Measurements from ENCODE around the gene ATN1.

Gene ATN1

DNA sequence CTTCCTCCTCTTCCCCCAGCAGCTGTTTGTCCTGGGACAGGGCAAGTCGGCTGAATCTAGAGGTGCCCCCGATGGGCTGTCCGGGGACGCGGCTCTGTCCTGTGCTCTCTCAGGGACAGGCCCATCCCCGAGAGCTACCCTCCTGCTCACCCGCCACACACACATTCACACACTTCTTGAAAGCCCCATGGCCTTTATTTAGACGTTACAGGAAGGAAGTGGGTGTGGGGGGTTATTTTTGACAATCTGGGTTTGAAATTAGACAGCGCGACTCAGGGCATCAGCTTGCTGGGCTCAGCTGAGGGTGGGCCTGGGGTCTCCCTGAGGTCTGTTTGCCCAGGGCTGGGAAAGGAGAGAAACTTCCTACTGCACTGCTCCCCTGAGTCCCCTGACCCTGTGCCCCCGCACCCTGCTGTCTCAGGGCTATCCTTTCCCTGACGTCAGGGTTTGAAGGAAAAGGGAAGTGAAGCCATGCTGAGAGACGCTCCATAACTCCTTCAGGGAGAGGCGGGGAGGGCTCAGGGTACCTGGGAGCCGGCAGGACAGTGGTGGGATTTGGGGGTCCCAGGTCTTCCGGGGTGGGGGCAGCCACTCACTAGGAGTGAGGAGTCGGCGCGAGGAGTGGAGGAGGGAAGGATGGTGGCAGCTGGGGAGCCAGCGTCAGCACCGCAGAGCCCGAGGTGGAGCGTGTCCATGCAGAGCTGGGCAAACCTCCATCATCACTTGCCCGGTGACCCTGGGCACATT is 31.5 kb downstream of the ATN1 start:
- TF ChIP-seq ZBTB7A (IDR thresholded peaks at IDR 0.05; ENCODE audit: low read depth) (no peak), TAF1 (IDR thresholded peaks at IDR 0.05; ENCODE audit: low read depth) (no peak), TEAD4 (IDR thresholded peaks at IDR 0.05) (no peak), FOXM1 (IDR thresholded peaks at IDR 0.05; ENCODE audit: borderline replicate concordance, low read depth) (no peak), RAD21 (IDR thresholded peaks at IDR 0.05; ENCODE audit: low read depth) (no peak), YY1 (IDR thresholded peaks at IDR 0.05; ENCODE audit: low read depth) (no peak), TCF12 (IDR thresholded peaks at IDR 0.05; ENCODE audit: low read depth) (no peak), CREB1 (IDR thresholded peaks at IDR 0.05; ENCODE audit: low read depth) (no peak), CEBPB (IDR thresholded peaks at IDR 0.05) (no peak), EGR1 (IDR thresholded peaks at IDR 0.05) (no peak), NFIC (IDR thresholded peaks at IDR 0.05) (no peak), EP300 (IDR thresholded peaks at IDR 0.05; ENCODE audit: borderline replicate concordance) (no peak)
- TF ChIP-seq, protein P1, sequence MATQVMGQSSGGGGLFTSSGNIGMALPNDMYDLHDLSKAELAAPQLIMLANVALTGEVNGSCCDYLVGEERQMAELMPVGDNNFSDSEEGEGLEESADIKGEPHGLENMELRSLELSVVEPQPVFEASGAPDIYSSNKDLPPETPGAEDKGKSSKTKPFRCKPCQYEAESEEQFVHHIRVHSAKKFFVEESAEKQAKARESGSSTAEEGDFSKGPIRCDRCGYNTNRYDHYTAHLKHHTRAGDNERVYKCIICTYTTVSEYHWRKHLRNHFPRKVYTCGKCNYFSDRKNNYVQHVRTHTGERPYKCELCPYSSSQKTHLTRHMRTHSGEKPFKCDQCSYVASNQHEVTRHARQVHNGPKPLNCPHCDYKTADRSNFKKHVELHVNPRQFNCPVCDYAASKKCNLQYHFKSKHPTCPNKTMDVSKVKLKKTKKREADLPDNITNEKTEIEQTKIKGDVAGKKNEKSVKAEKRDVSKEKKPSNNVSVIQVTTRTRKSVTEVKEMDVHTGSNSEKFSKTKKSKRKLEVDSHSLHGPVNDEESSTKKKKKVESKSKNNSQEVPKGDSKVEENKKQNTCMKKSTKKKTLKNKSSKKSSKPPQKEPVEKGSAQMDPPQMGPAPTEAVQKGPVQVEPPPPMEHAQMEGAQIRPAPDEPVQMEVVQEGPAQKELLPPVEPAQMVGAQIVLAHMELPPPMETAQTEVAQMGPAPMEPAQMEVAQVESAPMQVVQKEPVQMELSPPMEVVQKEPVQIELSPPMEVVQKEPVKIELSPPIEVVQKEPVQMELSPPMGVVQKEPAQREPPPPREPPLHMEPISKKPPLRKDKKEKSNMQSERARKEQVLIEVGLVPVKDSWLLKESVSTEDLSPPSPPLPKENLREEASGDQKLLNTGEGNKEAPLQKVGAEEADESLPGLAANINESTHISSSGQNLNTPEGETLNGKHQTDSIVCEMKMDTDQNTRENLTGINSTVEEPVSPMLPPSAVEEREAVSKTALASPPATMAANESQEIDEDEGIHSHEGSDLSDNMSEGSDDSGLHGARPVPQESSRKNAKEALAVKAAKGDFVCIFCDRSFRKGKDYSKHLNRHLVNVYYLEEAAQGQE (IDR thresholded peaks at IDR 0.05; ENCODE audit: low read depth) = no peak
- TF ChIP-seq, protein P2, sequence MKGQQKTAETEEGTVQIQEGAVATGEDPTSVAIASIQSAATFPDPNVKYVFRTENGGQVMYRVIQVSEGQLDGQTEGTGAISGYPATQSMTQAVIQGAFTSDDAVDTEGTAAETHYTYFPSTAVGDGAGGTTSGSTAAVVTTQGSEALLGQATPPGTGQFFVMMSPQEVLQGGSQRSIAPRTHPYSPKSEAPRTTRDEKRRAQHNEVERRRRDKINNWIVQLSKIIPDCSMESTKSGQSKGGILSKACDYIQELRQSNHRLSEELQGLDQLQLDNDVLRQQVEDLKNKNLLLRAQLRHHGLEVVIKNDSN (IDR thresholded peaks at IDR 0.05) = no peak
- TF ChIP-seq, protein P3, sequence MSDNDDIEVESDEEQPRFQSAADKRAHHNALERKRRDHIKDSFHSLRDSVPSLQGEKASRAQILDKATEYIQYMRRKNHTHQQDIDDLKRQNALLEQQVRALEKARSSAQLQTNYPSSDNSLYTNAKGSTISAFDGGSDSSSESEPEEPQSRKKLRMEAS (IDR thresholded peaks at IDR 0.05) = no peak

DNA sequence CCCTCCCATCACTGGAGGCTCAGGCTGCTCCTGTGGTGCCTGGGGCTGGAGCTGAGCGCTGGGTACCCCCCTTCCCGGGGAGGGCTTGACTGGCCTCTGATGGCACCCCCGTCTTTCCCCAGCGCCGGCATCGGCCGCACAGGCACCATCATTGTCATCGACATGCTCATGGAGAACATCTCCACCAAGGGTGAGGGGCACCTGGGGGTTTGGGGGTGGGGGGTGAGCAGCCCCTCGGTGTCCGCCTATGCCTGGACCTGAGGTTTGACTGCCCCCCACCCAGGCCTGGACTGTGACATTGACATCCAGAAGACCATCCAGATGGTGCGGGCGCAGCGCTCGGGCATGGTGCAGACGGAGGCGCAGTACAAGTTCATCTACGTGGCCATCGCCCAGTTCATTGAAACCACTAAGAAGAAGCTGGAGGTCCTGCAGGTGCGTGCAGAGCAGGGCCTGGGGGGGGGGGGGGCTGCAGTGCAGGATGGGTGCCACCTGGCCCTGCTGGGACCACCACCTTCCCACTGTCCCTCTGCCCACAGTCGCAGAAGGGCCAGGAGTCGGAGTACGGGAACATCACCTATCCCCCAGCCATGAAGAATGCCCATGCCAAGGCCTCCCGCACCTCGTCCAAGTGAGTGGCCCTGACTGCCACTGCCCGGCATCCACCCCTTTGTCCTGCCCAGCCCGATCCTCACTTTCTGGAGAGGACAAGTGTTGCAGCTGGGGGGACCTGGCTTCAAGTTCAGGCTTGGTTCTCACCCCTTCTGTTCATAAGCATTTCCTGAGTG is 32.2 kb downstream of the ATN1 start:
- TF ChIP-seq RAD21 (IDR thresholded peaks at IDR 0.05; ENCODE audit: low read depth) = no peak
- TF ChIP-seq, protein P1 (IDR thresholded peaks at IDR 0.05; ENCODE audit: low read depth) = no peak
- TF ChIP-seq, protein P3 (IDR thresholded peaks at IDR 0.05) = no peak
- TF ChIP-seq NFIC (IDR thresholded peaks at IDR 0.05) = no peak
- TF ChIP-seq CEBPB (IDR thresholded peaks at IDR 0.05) = no peak
- TF ChIP-seq YY1 (IDR thresholded peaks at IDR 0.05; ENCODE audit: low read depth) = no peak
- TF ChIP-seq FOXM1 (IDR thresholded peaks at IDR 0.05; ENCODE audit: borderline replicate concordance, low read depth) = no peak
- TF ChIP-seq EGR1 (IDR thresholded peaks at IDR 0.05) = no peak
- no peak for TF ChIP-seq TCF12 (IDR thresholded peaks at IDR 0.05; ENCODE audit: low read depth)
- TF ChIP-seq CREB1 (IDR thresholded peaks at IDR 0.05; ENCODE audit: low read depth) = no peak
- TF ChIP-seq, protein P2 (IDR thresholded peaks at IDR 0.05) = no peak
- TF ChIP-seq ZBTB7A (IDR thresholded peaks at IDR 0.05; ENCODE audit: low read depth) = no peak
- TF ChIP-seq TAF1 (IDR thresholded peaks at IDR 0.05; ENCODE audit: low read depth) = no peak
- TF ChIP-seq TEAD4 (IDR thresholded peaks at IDR 0.05) = no peak
- TF ChIP-seq EP300 (IDR thresholded peaks at IDR 0.05; ENCODE audit: borderline replicate concordance) = no peak

DNA sequence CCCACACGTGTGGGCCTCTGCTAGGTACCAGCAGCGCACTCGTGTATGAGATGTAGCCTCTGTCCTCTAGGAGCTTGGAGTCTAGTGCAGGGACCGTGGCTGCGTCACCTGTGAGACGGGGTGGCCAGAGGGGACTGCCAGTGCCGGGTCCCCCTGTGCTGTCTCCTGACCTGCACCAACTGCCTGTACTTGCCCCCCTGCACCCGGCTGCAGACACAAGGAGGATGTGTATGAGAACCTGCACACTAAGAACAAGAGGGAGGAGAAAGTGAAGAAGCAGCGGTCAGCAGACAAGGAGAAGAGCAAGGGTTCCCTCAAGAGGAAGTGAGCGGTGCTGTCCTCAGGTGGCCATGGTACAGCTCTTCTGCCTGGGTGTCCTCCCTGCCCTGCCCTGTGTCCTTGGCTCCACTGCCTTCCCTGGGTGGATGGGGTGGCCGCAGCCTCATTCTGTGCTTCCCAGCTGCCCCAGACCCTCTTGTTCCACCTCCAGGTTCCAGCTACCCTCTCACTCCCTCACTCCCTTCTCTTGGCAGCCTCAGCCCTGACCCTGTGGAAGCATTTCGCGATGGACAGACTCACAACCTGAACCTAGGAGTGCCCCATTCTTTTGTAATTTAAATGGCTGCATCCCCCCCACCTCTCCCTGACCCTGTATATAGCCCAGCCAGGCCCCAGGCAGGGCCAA is 33.0 kb downstream of the ATN1 start:
- TF ChIP-seq ZBTB7A (IDR thresholded peaks at IDR 0.05; ENCODE audit: low read depth) = no peak
- TF ChIP-seq RAD21 (IDR thresholded peaks at IDR 0.05; ENCODE audit: low read depth) = 0 out of 2 replicates have a peak, but pooled peaks have one; percentile 26

DNA sequence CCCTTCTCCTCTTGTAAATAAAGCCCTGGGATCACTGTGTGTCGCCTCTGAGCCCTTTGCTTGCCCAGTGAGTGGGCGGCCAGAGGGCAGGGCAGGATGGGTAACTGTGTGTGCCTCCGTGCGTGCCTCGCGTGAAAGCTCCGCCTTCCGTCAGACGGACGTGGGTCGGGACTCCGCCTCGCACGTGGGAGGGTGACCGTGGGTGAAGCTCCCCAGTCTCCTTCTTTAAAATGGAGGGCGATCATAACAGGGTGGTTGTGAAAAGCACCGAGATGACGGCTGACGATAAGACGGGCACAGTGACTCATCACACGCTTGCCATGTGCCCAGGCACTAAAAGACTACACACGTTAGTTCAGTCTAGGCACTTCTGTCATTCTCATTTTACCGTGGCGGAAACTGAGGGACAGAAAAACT is 33.5 kb downstream of the ATN1 start:
- TF ChIP-seq EP300 (IDR thresholded peaks at IDR 0.05; ENCODE audit: borderline replicate concordance) = 0 out of 2 replicates have a peak, but pooled peaks have one; percentile 4
- no peak for TF ChIP-seq TAF1 (IDR thresholded peaks at IDR 0.05; ENCODE audit: low read depth)
- TF ChIP-seq ZBTB7A (IDR thresholded peaks at IDR 0.05; ENCODE audit: low read depth) = no peak
- TF ChIP-seq EGR1 (IDR thresholded peaks at IDR 0.05) = peak; percentile 33; the same call in 1 of the 2 replicates
- TF ChIP-seq FOXM1 (IDR thresholded peaks at IDR 0.05; ENCODE audit: borderline replicate concordance, low read depth) = no peak
- no peak for TF ChIP-seq NFIC (IDR thresholded peaks at IDR 0.05)
